Measurements from ENCODE around the gene MKX.

Gene MKX

GRCh38 chr10:27741173-27742091 lies 4.2 kb downstream of the MKX start:
- DNase-seq = no peak

DNA sequence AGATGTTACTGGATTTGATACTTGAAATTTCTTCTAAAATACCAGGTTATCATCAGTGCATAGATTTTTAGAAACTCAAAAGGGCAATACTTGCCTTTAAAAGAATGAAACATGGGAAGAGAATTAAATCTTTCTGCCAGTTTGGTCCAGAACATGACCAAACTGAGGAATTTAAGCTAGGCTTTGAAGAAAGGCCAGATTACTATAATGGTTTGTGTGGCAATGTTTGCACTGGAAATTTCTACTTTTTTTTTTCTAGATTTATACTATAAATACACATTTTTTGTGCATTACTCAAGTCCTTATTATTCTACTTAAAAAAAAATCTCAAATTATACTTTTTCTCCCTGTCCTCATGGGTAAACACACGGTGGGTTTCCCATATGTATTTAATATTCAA lies 9.2 kb downstream of the MKX start:
- no peak for DNase-seq

- DNase-seq = no peak
Measured at GRCh38 chr10:27730041-27730440, 15.6 kb downstream of the MKX start.

GRCh38 chr10:27728338-27728737 lies 17.3 kb downstream of the MKX start:
- no peak for DNase-seq

DNA sequence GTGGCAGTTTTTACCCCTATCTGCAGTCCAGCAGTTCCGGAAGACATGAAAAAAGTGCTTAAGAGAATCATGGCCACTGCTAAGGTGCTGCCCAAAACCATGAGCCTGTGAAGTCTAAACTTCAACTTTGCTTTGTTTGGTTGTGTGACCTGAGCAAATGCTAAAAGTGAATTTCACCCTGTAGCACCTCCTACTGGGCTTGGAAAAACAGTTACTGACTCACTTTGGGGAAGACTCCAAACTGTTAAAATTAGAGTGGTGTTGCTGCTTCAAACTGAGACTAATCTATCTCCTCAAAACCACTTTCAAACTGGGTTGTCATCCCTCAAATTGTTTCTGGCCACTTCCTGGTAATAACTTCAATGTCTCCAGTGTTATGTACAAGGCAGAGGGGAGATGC lies 21.3 kb downstream of the MKX start:
- DNase-seq = no peak

DNA sequence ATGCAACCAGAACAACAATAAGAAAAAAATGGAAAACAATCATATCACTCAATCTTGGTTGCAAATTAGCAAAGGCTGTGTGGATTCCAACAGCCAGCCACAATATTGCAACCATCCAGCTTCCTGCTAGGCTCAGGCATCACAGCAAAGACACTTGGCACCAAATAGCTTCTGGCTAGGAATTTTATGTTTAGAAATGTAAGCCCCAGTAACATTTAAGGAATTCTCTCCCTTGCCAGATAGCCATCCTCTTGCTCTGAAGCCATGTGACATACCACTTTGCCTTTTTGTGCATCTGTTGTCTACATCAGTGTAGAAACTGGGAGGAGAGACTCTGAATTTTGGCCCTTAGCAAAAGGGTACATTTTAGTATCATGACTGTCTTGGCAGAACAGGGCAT lies 22.2 kb downstream of the MKX start:
- no peak for DNase-seq

GRCh38 chr10:27720529-27720928 lies 25.1 kb downstream of the MKX start:
- DNase-seq = no peak

- DNase-seq = no peak
Measured at GRCh38 chr10:27719052-27719451, 26.6 kb downstream of the MKX start.

DNA sequence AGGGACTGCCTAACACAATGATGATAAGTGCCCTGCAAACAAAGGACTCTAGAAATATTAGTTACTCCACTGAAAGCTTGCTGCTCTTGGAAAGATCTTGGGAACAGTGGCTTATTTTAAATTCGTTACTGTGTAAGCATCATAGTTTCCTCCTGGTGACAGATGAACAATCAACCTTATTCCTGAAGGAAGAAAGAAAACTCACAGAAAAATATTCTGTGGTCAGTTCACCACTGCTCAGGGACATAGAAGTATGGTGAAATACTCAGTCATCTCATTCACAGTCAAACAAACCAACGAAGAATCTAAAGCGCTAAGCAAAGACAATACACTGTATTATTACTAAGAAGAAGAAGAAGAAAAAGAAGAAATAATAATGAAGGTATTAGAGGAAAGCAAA lies 27.8 kb downstream of the MKX start:
- no peak for DNase-seq

DNA sequence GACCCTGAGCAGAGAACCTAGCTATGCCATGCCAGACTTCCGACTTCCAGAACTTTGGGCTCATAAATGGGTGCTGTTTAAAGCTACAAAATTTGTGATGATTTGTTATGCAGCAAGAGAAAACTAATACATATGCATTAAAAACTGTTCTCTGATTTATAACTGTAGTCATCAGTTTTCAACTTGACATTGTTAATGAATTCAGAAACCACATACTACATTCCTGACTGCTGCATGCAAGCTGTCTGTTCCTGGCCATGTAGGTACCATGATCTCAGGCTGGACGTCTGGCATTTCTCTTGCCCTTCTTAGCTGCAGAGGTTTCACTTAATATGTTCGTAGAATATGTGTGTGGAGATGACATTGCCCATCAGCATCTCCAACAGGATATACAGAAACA lies 28.4 kb downstream of the MKX start:
- DNase-seq = no peak

DNA sequence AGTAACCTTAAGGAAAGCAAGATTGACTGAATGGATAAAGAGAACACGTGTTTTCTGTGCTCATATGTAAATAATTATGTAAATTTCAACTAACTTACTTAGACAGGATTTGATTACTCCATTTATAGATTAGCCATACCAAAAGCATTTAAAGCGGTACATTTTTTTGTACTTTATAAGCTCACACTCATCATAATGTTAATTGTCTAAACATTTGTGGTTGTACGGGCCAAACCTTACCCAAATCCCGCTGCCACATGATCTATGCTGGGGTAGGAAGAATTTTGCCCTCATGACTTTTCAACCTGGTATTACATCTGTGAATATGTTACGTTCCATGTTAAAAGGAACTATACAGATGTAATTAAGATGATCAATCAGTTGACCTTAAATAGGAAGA lies 29.1 kb downstream of the MKX start:
- DNase-seq = no peak

- DNase-seq = no peak
Measured at GRCh38 chr10:27715505-27715904, 30.1 kb downstream of the MKX start.

DNA sequence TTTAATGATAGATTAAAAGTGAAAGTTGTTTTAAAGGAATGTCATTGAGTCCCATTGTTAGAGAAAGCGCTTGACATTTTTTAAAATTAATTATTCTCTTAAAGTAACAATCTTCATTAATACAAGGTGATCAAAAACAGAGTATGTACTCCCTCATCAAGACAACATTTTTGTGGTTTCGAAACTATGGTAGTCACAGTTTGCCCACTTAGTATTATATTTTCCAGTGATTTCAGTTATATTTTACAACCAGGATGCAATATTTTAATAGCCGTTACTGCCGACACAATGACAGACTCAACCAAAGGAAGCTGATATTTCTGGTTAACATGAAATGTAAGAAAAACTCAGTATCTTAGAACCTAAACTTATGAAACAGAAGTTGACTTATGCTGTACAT lies 31.3 kb downstream of the MKX start:
- DNase-seq = no peak

DNA sequence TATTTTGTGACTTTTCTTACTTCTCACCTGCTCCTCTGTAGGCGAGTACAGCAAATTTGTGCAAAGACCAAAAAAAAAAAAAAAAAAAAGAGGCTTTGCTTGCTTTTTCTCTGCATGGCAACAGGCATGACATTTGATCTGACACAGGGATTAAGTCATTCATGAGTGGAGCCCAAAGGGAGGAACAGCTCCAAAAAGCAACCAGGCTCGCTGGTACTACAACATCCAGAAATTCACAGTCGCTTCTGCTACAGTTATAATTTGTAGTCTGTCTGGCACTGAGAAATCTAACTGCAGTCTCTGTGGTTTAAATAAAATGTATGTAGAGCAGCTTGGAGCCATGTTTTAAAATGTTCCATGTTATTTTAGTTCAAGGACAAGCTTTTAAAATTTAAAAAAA lies 31.7 kb downstream of the MKX start:
- no peak for DNase-seq

DNA sequence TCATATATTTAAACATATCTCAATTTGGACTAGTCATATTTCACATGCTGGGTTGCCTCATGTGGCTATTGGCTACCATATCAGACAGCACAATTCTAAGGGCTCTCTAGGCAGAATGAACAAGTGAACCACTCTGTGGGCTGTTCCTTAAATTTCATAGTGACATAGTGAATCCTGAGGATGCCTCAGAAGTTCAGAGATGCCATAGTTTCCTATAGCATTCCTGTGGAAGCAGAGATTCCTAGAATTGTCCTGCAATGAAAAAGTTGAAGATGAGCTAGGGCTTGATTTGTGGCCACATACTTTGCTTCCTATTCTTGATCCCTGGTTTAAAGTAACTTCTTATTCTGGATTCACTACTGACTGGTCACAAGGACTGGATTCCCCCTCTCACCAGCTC lies 35.6 kb downstream of the MKX start:
- DNase-seq = no peak

GRCh38 chr10:27709304-27709703 lies 36.3 kb downstream of the MKX start:
- no peak for DNase-seq

DNA sequence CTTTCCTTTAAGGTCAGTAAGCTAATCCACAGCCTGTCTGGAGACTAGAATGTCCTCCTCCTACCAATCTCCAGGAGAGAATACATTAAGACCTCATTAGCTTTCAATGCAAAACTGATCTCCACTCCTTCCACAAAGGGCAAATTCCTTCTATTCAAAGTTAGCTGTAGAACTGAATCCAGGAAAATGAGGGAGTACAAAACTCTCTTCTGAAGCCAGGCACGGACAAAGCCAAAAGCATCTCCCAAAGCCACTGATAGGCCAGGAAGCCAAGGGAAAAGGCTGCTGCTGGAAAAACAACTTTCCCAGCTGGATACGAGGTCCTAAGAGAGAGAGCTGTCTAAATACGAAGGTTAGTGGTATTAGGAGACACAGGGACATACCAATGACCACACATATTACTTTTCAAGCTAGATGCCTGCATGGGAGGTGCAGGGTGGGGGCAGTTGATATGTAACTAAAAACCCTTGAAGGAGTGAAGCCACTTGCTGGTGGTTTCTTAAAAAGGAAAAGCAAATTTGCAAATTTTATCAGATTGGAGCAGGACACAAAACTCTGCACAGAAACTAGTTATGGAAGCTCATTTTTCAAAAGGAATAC lies 43.6 kb downstream of the MKX start:
- no peak for DNase-seq

GRCh38 chr10:27699776-27700175 lies 45.8 kb downstream of the MKX start:
- no peak for DNase-seq

DNA sequence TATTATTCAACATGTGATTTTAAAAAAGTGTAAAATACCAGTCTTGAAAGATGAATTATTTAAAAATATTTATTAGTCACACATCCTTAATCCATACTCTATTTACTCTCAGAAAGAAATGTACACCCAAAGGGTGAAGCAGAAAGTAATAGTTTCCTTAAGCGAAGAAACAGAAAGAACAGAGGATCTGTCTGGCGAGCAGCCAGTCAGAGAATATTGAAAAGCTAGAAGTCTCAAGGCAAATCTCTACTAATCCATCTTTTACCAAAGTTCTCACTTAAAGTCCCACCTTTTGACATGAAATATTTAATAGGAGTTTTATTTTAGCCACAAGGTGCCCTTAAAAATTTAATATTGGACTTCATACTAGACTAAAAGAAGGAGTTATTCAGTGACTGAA lies 46.7 kb downstream of the MKX start:
- no peak for DNase-seq

- no peak for DNase-seq
Measured at GRCh38 chr10:27696466-27696865, 49.2 kb downstream of the MKX start.

DNA sequence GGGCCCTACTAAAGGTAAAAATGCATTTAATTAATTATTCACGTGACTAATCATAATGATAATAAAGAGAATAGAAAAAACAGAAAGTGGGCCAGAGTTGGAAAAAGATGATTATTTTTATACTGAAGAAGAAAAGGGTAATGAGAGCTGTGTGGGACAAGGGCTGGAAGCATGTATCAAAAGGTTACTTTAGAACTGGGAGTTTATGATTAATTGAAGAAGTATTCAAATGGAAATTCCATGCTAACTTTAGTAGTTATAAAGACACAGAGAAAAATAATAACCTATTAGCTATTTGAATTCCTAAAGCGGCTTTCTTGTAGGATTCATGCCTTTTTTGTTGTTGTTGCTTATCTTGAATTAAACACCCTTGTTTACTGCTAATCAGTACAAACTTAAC lies 49.9 kb downstream of the MKX start:
- DNase-seq = no peak

DNA sequence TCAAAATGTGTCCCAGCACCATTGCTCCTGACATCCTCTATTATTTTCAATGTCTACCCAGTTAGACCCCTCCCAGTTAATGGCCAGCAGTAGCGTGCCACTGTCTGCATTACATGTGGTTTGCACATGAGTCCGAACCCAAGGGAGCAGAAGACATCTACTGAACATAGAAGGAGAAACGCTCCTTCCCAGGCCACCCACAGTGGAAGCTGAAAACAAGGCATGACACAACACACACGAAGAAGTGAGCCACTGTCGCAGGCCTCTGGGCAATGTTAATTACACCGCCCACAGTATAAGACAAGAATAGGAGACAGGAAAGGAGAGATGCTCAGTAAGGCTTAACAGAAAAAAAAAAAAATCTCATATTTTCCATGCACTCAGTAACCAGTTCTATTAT lies 50.5 kb downstream of the MKX start:
- no peak for DNase-seq

GRCh38 chr10:27692663-27693062 lies 53.0 kb downstream of the MKX start:
- no peak for DNase-seq

DNA sequence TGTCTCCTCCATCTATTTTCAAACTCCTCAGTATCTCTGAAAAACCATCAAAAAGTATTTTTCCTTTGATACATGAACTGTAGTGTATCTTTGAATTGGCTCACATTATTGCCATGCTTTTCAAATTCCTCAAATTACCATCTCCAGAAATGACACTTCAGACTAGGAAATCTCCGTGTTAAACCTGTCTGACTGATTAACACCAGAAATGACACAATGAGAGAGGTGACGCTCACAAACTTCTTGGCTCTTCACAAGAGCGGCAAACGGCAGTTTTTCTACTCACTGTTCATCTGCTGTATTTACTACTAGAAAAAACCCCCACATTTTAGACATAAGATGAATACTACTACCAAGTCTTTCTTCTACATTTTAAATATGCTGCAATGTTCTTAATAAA lies 56.6 kb downstream of the MKX start:
- no peak for DNase-seq

DNA sequence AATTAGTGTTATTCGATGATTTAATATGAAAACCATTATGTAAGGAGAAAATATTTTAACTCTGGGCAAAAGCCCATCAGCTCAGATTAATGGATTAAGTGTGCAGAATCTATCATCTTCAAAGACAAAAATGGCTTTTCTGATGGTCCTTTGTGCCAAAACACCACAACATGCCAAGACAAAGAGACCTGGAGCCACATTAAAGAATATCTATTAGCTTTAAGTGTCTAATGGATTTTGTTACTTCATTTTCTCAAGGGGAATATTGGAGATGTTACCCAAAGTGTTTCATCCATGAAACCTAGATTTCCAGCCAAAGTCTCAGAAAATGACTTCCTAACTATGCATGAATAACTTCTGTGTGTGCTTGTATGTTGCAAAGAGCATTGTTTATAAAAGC lies 57.3 kb downstream of the MKX start:
- no peak for DNase-seq

All from cerebellar nuclear complex (tissue), 1 donor.